ENCODE data around the gene PITRM1. TPM values are rescaled to one million over a fixed set of nuclear protein-coding genes. Genes with fewer than 3 reads are reported as not detected.

The PITRM1 gene
- polyA plus RNA-seq, 1 of the 3 experiments (the other 2 are of a cell fraction) = 79.6 TPM

DNA sequence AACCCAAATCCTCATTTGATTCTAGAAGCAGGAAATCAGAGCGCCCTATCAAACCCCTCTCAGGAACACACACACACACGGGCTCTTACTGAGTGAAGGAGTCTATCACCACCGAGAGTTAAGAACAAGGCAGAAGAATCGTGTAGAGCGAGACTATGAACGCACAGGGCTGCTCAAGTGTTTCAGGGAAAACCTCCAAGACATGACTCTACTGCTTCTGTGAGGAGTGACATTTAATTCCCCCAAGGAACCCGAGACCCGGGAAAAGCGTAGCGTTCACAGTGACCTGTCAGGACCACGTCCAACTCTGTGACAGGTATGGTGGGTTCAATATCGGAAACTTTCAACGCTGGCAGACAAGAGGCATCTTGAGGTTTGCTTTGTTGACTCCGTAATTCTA lies 21.6 kb downstream of the PITRM1 start:
- CTCF ChIA-PET = no interaction called here
- Histone ChIP-seq H3K36me3 (replicated peaks in 1 of 2; ENCODE audit: control insufficient read depth in 1 of 2, insufficient read depth in 2 of 2, low read length in 1 of 2) (peaks cover 75 to 91% of the 10 kb centered on the region in 2 experiments), H2AFZ (ENCODE audit: low read depth) (no peak overlapping the region), H4K20me1 (ENCODE audit: insufficient read depth) (no peaks in the 10 kb centered on the region), H3K4me3 (ENCODE audit: low read depth in 2 of 2, low read length in 1 of 2) (no peak overlapping the region), H3K9ac (no peak overlapping the region), H3K9me3 (no peaks in the 10 kb centered on the region), H3K27ac (ENCODE audit: low read depth in 2 of 2, low read length in 1 of 2) (no peak overlapping the region), H3K4me1 (ENCODE audit: control insufficient read depth in 1 of 2, insufficient read depth in 2 of 2, low read depth in 1 of 2, low read length in 1 of 2) (no peaks in the 10 kb centered on the region), H3F3A (replicated peaks; ENCODE audit: insufficient read depth) (peaks cover 6% of the 10 kb centered on the region), H3K27me3 (ENCODE audit: insufficient read depth) (no peaks in the 10 kb centered on the region), H3K79me2 (ENCODE audit: insufficient read depth) (peaks cover under 1% of the 10 kb centered on the region; the same call in 1 of the 2 replicates), H3K9me2 (no peaks in the 10 kb centered on the region), H3K4me2 (no peak overlapping the region)
- TF ChIP-seq, protein P1, sequence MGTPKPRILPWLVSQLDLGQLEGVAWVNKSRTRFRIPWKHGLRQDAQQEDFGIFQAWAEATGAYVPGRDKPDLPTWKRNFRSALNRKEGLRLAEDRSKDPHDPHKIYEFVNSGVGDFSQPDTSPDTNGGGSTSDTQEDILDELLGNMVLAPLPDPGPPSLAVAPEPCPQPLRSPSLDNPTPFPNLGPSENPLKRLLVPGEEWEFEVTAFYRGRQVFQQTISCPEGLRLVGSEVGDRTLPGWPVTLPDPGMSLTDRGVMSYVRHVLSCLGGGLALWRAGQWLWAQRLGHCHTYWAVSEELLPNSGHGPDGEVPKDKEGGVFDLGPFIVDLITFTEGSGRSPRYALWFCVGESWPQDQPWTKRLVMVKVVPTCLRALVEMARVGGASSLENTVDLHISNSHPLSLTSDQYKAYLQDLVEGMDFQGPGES (IDR thresholded peaks at IDR 0.05; ENCODE audit: low read depth, low read length) = no peak
- TF ChIP-seq RAD21 (IDR thresholded peaks at IDR 0.05; ENCODE audit: low read length) (no peak), YY1 (IDR thresholded peaks at IDR 0.05; ENCODE audit: low read depth) (no peak), FOXM1 (IDR thresholded peaks at IDR 0.05; ENCODE audit: low read depth) (no peak), EP300 (IDR thresholded peaks at IDR 0.05; ENCODE audit: borderline replicate concordance in 1 of 2, low read depth in 1 of 2, low read length in 1 of 2) (no peak), MXI1 (IDR thresholded peaks at IDR 0.05; ENCODE audit: low read depth, low read length) (no peak), POLR2AphosphoS5 (IDR thresholded peaks at IDR 0.05; ENCODE audit: low read depth, low read length) (no peak), ELF1 (IDR thresholded peaks at IDR 0.05) (no peak), GATA2 (CRISPR knock-in tag; IDR thresholded peaks at IDR 0.05) (no peak), TAF1 (IDR thresholded peaks at IDR 0.05; ENCODE audit: borderline replicate concordance, low read depth, low read length) (no peak), SIN3A (IDR thresholded peaks at IDR 0.05; ENCODE audit: borderline replicate concordance, low read depth, low read length) (no peak), GABPA (IDR thresholded peaks at IDR 0.05; ENCODE audit: low read depth) (no peak), MEF2A (IDR thresholded peaks at IDR 0.05; ENCODE audit: borderline replicate concordance, low read depth) (no peak), FOSL2 (IDR thresholded peaks at IDR 0.05; ENCODE audit: borderline replicate concordance, low read depth) (no peak)
- TF ChIP-seq, protein P2, sequence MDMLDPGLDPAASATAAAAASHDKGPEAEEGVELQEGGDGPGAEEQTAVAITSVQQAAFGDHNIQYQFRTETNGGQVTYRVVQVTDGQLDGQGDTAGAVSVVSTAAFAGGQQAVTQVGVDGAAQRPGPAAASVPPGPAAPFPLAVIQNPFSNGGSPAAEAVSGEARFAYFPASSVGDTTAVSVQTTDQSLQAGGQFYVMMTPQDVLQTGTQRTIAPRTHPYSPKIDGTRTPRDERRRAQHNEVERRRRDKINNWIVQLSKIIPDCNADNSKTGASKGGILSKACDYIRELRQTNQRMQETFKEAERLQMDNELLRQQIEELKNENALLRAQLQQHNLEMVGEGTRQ (IDR thresholded peaks at IDR 0.05; ENCODE audit: borderline replicate concordance, low read depth, low read length) = no peak
- TF ChIP-seq, protein P3, sequence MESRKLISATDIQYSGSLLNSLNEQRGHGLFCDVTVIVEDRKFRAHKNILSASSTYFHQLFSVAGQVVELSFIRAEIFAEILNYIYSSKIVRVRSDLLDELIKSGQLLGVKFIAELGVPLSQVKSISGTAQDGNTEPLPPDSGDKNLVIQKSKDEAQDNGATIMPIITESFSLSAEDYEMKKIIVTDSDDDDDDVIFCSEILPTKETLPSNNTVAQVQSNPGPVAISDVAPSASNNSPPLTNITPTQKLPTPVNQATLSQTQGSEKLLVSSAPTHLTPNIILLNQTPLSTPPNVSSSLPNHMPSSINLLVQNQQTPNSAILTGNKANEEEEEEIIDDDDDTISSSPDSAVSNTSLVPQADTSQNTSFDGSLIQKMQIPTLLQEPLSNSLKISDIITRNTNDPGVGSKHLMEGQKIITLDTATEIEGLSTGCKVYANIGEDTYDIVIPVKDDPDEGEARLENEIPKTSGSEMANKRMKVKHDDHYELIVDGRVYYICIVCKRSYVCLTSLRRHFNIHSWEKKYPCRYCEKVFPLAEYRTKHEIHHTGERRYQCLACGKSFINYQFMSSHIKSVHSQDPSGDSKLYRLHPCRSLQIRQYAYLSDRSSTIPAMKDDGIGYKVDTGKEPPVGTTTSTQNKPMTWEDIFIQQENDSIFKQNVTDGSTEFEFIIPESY (IDR thresholded peaks at IDR 0.05; ENCODE audit: borderline replicate concordance, low read depth) = no peak
- TF ChIP-seq, protein P4, sequence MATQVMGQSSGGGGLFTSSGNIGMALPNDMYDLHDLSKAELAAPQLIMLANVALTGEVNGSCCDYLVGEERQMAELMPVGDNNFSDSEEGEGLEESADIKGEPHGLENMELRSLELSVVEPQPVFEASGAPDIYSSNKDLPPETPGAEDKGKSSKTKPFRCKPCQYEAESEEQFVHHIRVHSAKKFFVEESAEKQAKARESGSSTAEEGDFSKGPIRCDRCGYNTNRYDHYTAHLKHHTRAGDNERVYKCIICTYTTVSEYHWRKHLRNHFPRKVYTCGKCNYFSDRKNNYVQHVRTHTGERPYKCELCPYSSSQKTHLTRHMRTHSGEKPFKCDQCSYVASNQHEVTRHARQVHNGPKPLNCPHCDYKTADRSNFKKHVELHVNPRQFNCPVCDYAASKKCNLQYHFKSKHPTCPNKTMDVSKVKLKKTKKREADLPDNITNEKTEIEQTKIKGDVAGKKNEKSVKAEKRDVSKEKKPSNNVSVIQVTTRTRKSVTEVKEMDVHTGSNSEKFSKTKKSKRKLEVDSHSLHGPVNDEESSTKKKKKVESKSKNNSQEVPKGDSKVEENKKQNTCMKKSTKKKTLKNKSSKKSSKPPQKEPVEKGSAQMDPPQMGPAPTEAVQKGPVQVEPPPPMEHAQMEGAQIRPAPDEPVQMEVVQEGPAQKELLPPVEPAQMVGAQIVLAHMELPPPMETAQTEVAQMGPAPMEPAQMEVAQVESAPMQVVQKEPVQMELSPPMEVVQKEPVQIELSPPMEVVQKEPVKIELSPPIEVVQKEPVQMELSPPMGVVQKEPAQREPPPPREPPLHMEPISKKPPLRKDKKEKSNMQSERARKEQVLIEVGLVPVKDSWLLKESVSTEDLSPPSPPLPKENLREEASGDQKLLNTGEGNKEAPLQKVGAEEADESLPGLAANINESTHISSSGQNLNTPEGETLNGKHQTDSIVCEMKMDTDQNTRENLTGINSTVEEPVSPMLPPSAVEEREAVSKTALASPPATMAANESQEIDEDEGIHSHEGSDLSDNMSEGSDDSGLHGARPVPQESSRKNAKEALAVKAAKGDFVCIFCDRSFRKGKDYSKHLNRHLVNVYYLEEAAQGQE (IDR thresholded peaks at IDR 0.05; ENCODE audit: low read depth, low read length) = no peak
- no peak for DNase-seq
- whole genome bisulfite sequencing (ENCODE audit: low lambda C conversion rate) = 92% methylated on average over 14 of the region's 14 CpGs
- POLR2A ChIA-PET = no interaction called here
